ENCODE results near the gene HAPSTR1.
"Not testable (repeated sequence)": the region's sequence is repeated elsewhere in the genome, so short reads cannot be mapped to it uniquely, and the experiment has no call there.

The HAPSTR1 gene, protein sequence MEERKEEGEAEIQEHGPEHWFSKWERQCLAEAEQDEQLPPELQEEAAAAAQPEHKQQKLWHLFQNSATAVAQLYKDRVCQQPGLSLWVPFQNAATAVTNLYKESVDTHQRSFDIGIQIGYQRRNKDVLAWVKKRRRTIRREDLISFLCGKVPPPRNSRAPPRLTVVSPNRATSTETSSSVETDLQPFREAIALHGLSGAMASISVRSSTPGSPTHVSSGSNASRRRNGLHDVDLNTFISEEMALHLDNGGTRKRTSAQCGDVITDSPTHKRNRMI

DNA sequence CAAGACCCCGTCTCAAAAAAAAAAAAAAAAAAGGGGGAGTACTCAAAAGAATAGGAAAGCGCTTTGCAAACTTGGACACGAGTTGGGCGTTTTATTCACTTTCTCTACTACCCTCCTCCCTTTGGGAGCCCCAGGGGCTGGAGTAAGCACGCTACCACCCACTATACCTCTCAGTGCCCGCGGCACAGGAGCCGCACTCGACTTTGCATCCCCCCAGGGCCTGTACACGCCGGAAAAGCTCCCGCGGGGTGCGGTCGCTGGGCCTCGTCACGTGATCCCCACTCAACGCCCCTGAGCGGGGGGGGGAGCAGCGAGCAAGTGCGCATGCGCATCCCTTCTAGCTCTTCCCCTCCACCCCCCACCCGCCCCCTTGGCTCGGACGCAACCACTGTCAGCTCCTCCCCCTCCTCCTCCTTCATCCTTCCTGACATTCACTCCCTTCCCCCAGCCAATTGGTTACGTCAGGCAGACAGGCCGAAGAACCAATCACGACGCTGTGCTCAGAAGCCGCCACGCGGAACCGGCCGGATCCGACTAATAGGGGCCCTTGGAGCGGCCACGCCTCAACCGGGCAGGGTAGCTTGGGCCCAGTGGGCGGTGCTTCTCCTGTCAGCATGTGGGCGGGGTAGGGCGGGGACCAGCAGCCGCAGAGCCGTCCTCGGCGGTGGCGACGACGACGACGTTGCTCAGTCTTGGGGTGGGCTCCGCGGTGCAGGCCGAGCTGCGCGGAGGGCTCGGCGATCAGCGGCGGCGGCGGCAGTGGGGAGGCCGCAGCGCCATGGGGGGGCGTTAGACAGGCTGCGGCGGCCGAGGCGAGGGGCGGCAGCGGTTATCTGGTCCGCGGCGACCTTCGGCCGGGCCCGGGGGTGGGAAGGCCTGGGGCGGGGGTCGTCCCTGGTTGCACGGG is at the start of gene HAPSTR1:
Gene HAPSTR1 (plus strand): TSS at position 685 of the 907 bp plus-strand sequence. CDS start 401 bp downstream, outside the sequence.
- peak; percentile 98 to 99 for DNase-seq (ENCODE audit: low read depth in 2 of 2)

GRCh38 chr16:9042533-9042932 is 48.9 kb upstream of the HAPSTR1 start:
- no peak for DNase-seq (ENCODE audit: low read depth in 2 of 2)

DNA sequence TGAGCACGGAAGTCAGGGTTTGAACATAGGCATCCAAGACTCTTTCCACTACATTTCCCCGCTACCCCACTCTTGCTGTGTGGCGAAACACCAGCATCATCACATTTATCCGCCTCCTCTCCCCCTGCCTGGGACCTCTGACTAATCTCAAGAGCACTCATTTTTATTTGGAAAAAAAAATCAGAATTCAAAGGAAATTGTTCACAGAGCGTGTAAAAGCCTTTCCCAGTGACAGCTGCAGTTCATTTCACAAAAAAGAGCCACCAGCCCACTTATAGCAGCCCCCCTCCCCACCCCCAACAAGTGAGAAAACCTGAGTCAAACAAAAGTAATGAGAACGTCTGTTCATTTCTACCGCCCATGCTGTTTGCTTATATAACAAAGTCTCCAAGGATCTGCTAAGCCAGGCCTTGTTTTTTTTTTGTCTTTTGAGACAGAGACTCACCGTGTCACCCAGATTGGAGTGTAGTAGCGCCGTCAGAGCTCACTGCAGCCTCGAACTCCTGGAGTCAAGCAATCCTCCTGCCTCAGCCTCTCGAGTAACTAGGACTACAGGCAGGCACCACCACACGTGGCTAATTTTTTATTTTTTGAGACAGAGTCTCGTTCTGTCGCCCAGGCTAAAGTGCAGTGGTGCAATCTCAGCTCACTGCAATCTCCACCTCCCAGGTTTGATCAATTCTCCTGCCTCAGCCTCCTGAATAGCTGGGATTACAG is 48.3 kb upstream of the HAPSTR1 start:
- no peak for DNase-seq (ENCODE audit: low read depth in 2 of 2)

DNA sequence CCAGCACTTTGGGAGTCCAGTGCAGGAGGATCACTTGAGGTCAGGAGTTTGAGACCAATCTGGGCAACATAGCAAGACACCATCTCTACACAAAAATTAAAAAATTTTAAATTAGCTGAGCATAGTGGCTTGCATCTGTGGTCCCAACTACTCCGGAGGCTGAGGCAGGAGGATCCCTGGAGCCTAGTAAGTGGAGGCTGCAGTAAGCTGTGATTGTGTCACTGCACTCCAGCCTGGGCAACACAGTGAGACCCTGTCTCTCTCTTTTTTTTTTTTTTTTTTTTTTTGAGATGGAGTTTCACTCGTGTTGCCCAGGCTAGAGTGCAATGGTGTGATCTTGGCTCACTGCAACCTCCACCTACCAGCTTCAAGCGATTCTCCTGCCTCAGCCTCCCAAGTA is 45.9 kb upstream of the HAPSTR1 start:
- DNase-seq (ENCODE audit: low read depth in 2 of 2): not testable (repeated sequence)

- DNase-seq (ENCODE audit: low read depth in 2 of 2): no peak
Measured at GRCh38 chr16:9046667-9047055, 44.8 kb upstream of the HAPSTR1 start.

DNA sequence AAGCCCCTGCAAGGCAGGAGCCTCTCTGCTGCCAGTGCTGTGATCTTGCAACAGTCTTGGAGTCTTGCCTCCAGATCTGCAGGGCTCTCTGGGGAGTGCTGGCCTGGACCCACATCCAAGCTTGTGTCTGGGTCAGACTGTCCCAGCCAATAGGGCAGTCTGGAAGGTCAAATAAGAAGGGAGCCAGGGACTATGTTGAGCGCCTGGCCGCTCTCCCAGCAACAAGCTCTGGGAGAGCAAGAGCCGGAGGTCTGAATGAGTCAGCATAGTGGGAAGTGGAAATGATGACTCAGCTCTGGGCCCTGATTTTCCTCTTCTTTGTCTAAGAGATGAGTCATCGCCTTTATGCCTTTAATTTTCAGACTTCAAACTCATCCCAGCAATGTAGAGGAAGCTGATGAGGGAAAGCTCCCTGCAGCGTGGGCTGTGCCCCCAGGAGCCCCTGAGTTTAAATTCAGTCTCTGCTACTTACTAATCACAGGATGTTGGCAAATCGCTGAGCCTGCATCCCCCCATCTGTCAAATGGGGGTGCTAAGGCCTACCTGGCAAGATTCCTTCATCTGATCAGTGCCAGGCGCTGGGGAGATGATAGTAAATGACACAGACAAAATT is 43.6 kb upstream of the HAPSTR1 start:
- peak; percentile 3 to 4 for DNase-seq (ENCODE audit: low read depth in 2 of 2)

DNA sequence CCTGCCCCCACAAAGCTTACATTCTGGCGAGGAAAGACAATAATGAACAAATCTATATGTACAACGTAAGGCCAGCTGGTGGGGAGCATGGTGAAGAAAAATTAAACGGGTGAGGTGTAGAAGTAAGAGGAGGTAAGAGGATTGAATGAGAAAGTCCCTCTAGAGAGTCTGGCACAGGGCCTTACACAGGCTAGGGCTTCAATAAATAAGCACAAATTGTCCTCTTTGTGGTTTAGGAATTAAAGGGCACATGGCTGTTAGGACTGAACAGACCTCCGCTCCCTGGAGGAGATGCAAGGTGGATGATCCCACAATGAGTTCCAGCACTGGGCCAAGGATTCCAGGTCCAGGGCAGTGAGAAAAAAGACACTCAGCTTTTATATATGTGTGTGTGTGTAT is 43.1 kb upstream of the HAPSTR1 start:
- no peak for DNase-seq (ENCODE audit: low read depth in 2 of 2)

DNA sequence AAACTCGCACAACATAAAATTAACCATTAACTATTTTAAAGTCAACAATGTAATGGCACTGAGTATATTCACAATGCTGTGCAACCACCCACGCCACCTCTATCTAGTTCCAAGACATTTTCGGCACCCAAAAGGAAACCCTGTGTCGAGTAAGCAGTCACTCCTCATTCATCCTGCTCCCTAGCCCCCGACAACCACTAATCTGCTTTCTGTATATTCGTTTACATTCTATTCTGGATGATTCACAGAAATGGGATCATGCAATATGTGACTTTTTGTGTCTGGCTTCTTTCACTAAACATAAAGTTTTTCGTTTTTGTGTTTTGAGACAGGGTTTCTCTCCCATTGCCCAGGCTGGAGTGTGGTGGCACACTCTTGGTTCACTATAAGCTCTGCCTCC is 42.2 kb upstream of the HAPSTR1 start:
- no peak for DNase-seq (ENCODE audit: low read depth in 2 of 2)

- DNase-seq (ENCODE audit: low read depth in 2 of 2): no peak
Measured at GRCh38 chr16:9050102-9050830, 41.2 kb upstream of the HAPSTR1 start.

DNA sequence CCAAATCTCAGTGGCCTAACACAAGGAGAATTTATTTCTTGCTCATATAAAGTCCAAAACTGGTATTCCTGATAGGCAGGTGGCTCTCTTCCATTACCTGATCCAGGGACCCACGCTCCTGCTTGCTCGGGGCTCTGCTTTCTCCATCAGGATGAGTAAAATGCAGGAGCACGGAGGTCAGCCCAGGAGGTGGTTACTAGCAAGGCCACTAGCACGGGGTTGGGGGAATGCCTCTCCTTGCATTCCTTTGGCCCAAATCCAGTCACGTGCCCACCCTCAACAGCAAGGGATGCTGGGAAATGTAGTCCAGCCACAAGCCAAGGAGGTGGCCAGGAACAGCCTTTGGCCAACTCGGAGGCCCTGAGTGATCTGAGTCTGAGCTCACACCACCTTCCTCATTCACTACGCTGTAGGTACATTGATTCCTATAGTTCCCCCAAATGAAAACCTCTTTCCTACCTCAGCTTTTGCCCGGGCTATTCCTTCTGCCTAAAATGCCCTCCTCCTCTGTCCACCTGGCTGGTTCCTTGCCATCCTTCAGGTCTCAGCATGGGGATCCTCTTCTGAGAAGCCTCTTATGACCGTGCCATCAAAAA is 38.3 kb upstream of the HAPSTR1 start:
- no peak for DNase-seq (ENCODE audit: low read depth in 2 of 2)

- DNase-seq (ENCODE audit: low read depth in 2 of 2): no peak
Measured at GRCh38 chr16:9054460-9054859, 37.0 kb upstream of the HAPSTR1 start.

GRCh38 chr16:9055115-9055514 is 36.3 kb upstream of the HAPSTR1 start:
- DNase-seq (ENCODE audit: low read depth in 2 of 2): no peak

- no peak for DNase-seq (ENCODE audit: low read depth in 2 of 2)
Measured at GRCh38 chr16:9055661-9056060, 35.8 kb upstream of the HAPSTR1 start.

- no peak for DNase-seq (ENCODE audit: low read depth in 2 of 2)
Measured at GRCh38 chr16:9056061-9056460, 35.4 kb upstream of the HAPSTR1 start.

DNA sequence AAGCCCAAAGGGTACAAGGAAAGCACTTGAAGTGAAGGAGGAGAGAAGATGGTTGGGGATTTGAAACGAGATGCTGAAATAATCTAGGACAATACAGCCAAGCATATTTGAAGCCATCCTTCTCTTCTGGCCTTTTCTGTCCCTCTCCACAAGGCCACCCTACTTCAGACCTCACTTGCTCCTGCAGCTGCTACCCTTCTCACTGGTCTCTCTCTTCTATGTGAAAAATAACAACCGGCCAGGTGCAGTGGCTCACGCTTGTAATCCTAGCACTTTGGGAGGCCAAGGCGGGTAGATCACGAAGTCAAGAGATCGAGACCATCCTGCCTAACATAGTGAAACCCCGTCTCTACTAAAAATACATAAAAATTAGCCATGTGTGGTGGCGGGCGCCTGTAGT is 33.2 kb upstream of the HAPSTR1 start:
- DNase-seq (ENCODE audit: low read depth in 2 of 2): no peak

DNA sequence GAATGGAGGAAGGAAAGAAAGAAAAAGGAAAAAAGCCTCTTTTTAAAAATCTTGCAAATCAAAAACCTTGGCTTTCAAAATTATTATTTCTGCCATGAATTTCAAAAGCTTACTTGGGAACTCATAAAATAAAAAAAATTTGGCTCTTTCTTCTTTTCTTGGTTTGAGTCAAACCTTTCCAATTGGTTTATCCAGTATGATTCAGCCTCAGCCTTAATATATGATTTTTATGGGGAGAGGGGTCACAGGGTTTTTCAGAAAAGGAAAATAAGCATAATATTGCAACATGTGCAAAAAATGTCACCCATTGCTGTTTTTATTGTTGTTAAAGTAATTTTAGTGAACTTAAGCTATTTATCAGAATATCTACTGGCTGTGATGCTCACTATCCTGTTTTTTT is 31.2 kb upstream of the HAPSTR1 start:
- DNase-seq (ENCODE audit: low read depth in 2 of 2): no peak

GRCh38 chr16:9061358-9061813 is 30.1 kb upstream of the HAPSTR1 start:
- DNase-seq (ENCODE audit: low read depth in 2 of 2): no peak

DNA sequence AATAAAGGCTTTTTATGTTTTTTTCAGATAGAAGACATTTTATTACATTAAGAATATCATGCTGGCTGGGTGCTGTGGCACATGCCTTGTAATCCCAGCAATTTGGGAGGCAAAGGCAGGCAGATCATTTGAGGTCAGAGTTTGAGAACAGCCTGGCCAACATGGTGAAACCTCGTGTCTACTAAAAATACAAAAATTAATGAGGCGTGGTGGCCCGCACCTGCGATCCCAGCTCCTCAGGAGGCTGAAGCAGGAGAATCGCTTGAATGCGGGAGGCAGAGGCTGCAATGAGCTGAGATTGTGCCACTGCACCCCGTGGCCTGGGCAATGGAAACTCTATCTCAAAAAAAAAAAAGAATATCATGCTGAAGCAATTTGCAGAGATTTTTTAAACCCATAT is 29.1 kb upstream of the HAPSTR1 start:
- DNase-seq (ENCODE audit: low read depth in 2 of 2): no peak

GRCh38 chr16:9065077-9065476 is 26.4 kb upstream of the HAPSTR1 start:
- no peak for DNase-seq (ENCODE audit: low read depth in 2 of 2)

DNA sequence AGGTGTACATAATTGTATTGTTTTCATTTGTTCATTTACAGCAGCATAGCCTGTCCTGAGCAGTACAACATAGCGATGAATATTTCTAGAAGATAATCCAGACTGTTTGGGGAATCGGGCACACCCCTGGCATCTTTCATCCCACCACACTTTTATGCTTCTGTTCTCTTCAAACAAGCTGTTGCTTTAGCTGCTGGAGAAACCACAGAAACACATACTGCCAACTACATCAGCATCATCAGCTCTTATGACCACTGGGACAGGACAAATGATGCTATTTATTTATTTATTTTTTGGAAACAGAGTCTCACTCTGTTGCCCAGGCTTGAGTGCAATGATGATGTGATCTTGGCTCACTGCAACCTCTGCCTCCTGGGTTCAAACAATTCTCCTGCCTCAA is 22.6 kb upstream of the HAPSTR1 start:
- DNase-seq (ENCODE audit: low read depth in 2 of 2): no peak

DNA sequence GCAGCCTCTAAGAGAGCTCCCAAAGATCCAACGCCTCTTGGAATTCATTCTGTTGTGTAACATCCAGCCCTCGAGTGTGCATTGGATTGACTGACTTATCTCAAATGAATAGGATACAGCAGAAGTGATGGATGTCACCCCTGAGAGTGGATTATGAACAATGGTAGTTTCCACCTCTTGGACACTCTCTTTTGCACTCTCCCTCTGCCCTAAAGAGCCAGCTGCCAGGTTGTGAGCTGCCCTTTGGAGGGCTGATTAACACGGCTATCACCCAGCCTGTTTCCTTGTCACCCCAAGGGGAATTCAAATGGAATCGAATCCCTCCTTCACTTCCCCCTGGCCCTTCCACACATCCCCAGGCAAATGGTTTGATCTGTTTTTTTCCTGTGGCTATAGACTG is 21.2 kb upstream of the HAPSTR1 start:
- no peak for DNase-seq (ENCODE audit: low read depth in 2 of 2)

All from stimulated activated CD8-positive, alpha-beta memory T cell treated with anti-CD3 and anti-CD28 coated beads, Interleukin-2, amount 100 ng/mL, for 1 hour (primary cell).